Measurements from ENCODE around the gene ACOX2.

Gene ACOX2

DNA sequence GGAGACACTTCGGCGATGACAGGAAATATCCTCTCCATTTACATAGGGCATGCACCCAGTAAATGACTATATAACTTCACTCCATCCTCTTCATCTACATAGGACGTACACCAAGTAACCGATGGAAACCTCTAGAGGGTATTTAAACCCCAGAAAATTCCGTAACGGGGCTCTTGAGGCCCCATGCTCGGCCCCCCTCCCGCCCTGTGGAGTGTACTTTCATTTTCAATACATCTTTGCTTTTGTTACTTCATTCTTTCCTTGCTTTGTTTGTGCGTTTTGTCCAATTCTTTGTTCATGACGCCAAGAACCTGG lies 47.7 kb upstream of the ACOX2 start:
- Histone ChIP-seq H3K4me3 (ENCODE audit: low read depth in 1 of 2, low read length in 2 of 2) (no peak overlapping the region), H4K20me1 (ENCODE audit: insufficient read depth, low read length) (0 out of 2 replicates have a peak, but pooled peaks cover 3% of the 10 kb centered on the region), H3K4me2 (ENCODE audit: insufficient read depth, low read length) (0 out of 2 replicates have a peak overlapping the region, but pooled peaks have one; percentile 20), H2AFZ (ENCODE audit: low read depth, low read length) (no peak overlapping the region), H3K79me2 (ENCODE audit: insufficient read depth, low read length) (no peaks in the 10 kb centered on the region), H3K9me3 (ENCODE audit: insufficient read depth, low read length, severe bottlenecking) (no peaks in the 10 kb centered on the region), H3K36me3 (ENCODE audit: insufficient read depth, low read length) (no peaks in the 10 kb centered on the region), H3K27ac (ENCODE audit: low read length) (no peak overlapping the region), H3K4me1 (ENCODE audit: insufficient read depth, low read length) (no peaks in the 10 kb centered on the region), H3K27me3 (ENCODE audit: insufficient read depth, low read length, poor library complexity) (no peaks in the 10 kb centered on the region), H3K9ac (ENCODE audit: low read depth, low read length) (no peak overlapping the region)
- TF ChIP-seq, protein P1, sequence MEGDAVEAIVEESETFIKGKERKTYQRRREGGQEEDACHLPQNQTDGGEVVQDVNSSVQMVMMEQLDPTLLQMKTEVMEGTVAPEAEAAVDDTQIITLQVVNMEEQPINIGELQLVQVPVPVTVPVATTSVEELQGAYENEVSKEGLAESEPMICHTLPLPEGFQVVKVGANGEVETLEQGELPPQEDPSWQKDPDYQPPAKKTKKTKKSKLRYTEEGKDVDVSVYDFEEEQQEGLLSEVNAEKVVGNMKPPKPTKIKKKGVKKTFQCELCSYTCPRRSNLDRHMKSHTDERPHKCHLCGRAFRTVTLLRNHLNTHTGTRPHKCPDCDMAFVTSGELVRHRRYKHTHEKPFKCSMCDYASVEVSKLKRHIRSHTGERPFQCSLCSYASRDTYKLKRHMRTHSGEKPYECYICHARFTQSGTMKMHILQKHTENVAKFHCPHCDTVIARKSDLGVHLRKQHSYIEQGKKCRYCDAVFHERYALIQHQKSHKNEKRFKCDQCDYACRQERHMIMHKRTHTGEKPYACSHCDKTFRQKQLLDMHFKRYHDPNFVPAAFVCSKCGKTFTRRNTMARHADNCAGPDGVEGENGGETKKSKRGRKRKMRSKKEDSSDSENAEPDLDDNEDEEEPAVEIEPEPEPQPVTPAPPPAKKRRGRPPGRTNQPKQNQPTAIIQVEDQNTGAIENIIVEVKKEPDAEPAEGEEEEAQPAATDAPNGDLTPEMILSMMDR (IDR thresholded peaks at IDR 0.05; ENCODE audit: borderline replicate concordance, extremely low read depth, low read length, poor library complexity, severe bottlenecking) = no peak
- no peak for TF ChIP-seq EZH2 (IDR thresholded peaks at IDR 0.05; ENCODE audit: borderline replicate concordance, low read depth, low read length, severe bottlenecking)
- no peak for DNase-seq
- no peak for ATAC-seq (ENCODE audit: insufficient read depth, low read depth)

- H3K27me3 ChIP-seq (ENCODE audit: insufficient read depth, low read length, poor library complexity) = peaks cover 3% of the 10 kb centered on the region
- no peak overlapping the region for H3K27ac ChIP-seq (ENCODE audit: low read length)
- 0 out of 3 replicates have a peak, but pooled peaks have one; percentile 45 for ATAC-seq (ENCODE audit: insufficient read depth, low read depth)
- no peak overlapping the region for H3K4me3 ChIP-seq (ENCODE audit: low read depth in 1 of 2, low read length in 2 of 2)
- H3K4me1 ChIP-seq (ENCODE audit: insufficient read depth, low read length) = no peaks in the 10 kb centered on the region
- no peak for DNase-seq
- no peaks in the 10 kb centered on the region for H3K79me2 ChIP-seq (ENCODE audit: insufficient read depth, low read length)
- no peak overlapping the region for H2AFZ ChIP-seq (ENCODE audit: low read depth, low read length)
- no peak overlapping the region for H3K4me2 ChIP-seq (ENCODE audit: insufficient read depth, low read length)
- no peaks in the 10 kb centered on the region; the same call in 1 of the 2 replicates for H4K20me1 ChIP-seq (ENCODE audit: insufficient read depth, low read length)
- TF ChIP-seq, protein P1 (IDR thresholded peaks at IDR 0.05; ENCODE audit: borderline replicate concordance, extremely low read depth, low read length, poor library complexity, severe bottlenecking) = no peak
- no peak for TF ChIP-seq EZH2 (IDR thresholded peaks at IDR 0.05; ENCODE audit: borderline replicate concordance, low read depth, low read length, severe bottlenecking)
- no peaks in the 10 kb centered on the region for H3K36me3 ChIP-seq (ENCODE audit: insufficient read depth, low read length)
- H3K9ac ChIP-seq (ENCODE audit: low read depth, low read length) = no peak overlapping the region
- H3K9me3 ChIP-seq (ENCODE audit: insufficient read depth, low read length, severe bottlenecking) = no peaks in the 10 kb centered on the region
These were observed 44.5 kb upstream of the ACOX2 start for GRCh38 chr3:58581328-58582091.

DNA sequence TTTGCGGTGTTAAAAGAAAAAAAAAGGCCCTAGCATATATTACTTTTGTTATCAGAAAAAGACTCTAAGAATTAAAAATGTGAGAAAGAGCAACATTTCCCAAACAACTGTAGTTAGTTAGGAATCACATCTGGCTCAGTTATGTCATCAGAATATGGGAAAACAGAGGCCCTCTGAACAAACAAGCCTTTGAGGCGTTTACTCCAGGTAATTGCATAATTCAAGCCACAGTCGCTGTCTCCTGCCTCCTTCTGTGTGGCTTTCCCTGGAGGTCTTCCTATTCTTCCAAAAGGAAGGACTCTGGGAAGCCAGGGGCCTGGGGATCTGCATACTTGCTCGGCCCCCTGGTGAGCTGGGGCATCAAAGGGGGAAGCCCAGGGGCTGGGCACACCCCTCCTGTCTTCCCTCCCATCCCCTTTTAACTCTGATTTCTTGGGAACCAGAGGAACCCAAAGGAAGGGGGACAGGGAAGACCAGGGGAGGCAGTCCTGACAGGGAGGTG lies 43.9 kb upstream of the ACOX2 start:
- Histone ChIP-seq H3K79me2 (ENCODE audit: insufficient read depth, low read length) (no peaks in the 10 kb centered on the region), H3K27ac (ENCODE audit: low read length) (no peak overlapping the region), H3K9ac (ENCODE audit: low read depth, low read length) (no peak overlapping the region), H3K4me1 (ENCODE audit: insufficient read depth, low read length) (no peaks in the 10 kb centered on the region), H3K9me3 (ENCODE audit: insufficient read depth, low read length, severe bottlenecking) (no peaks in the 10 kb centered on the region), H3K4me2 (ENCODE audit: insufficient read depth, low read length) (no peak overlapping the region), H3K36me3 (ENCODE audit: insufficient read depth, low read length) (no peaks in the 10 kb centered on the region), H2AFZ (ENCODE audit: low read depth, low read length) (no peak overlapping the region), H3K4me3 (ENCODE audit: low read depth in 1 of 2, low read length in 2 of 2) (no peak overlapping the region), H3K27me3 (ENCODE audit: insufficient read depth, low read length, poor library complexity) (peaks cover 3% of the 10 kb centered on the region), H4K20me1 (ENCODE audit: insufficient read depth, low read length) (no peaks in the 10 kb centered on the region; the same call in 1 of the 2 replicates)
- DNase-seq = no peak
- TF ChIP-seq EZH2 (IDR thresholded peaks at IDR 0.05; ENCODE audit: borderline replicate concordance, low read depth, low read length, severe bottlenecking) = no peak
- ATAC-seq (ENCODE audit: insufficient read depth, low read depth) = no peak

DNA sequence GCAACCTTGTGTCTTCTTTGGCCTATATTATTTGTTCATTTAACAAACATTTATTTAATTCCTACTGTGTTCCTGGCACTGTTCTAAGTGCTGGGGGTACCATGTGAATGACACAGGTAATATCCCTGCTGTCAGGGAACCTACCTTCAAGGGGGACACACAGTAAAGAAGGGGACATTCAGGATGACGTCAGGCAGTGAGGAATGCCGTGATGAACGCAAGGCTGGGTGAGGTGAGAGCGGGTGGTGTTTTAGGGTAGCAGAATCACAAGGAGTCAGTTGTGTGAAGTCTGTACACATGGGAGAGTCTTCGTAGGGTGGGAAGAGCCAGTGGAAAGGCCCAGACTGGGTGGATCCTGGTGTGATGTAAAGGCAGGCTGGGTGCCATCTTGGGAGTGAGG lies 41.9 kb upstream of the ACOX2 start:
- Histone ChIP-seq H3K9ac (ENCODE audit: low read depth, low read length) (no peak overlapping the region), H3K4me1 (ENCODE audit: insufficient read depth, low read length) (no peaks in the 10 kb centered on the region), H2AFZ (ENCODE audit: low read depth, low read length) (no peak overlapping the region), H4K20me1 (ENCODE audit: insufficient read depth, low read length) (no peaks in the 10 kb centered on the region; the same call in 1 of the 2 replicates), H3K27ac (ENCODE audit: low read length) (no peak overlapping the region), H3K4me2 (ENCODE audit: insufficient read depth, low read length) (no peak overlapping the region), H3K36me3 (ENCODE audit: insufficient read depth, low read length) (no peaks in the 10 kb centered on the region), H3K79me2 (ENCODE audit: insufficient read depth, low read length) (no peaks in the 10 kb centered on the region), H3K9me3 (ENCODE audit: insufficient read depth, low read length, severe bottlenecking) (no peaks in the 10 kb centered on the region), H3K27me3 (ENCODE audit: insufficient read depth, low read length, poor library complexity) (peaks cover 9% of the 10 kb centered on the region), H3K4me3 (ENCODE audit: low read depth in 1 of 2, low read length in 2 of 2) (no peak overlapping the region)
- TF ChIP-seq EZH2 (IDR thresholded peaks at IDR 0.05; ENCODE audit: borderline replicate concordance, low read depth, low read length, severe bottlenecking) = no peak
- TF ChIP-seq, protein P1 (IDR thresholded peaks at IDR 0.05; ENCODE audit: borderline replicate concordance, extremely low read depth, low read length, poor library complexity, severe bottlenecking) = no peak
- DNase-seq (no peak), ATAC-seq (ENCODE audit: insufficient read depth, low read depth) (no peak)

Data from DND-41 (cell line).